ENCODE data around the gene PEX11A.

GRCh38 chr15:89652666-89653065, 37.9 kb downstream of the PEX11A start:
- TF ChIP-seq CHD4 (IDR thresholded peaks at IDR 0.05; ENCODE audit: borderline replicate concordance) (no peak), POLR2A (IDR thresholded peaks at IDR 0.05; ENCODE audit: low read length) (no peak), E2F6 (IDR thresholded peaks at IDR 0.05; ENCODE audit: borderline replicate concordance, low read depth) (no peak), BHLHE40 (IDR thresholded peaks at IDR 0.05; ENCODE audit: low read depth, low read length) (no peak), CTCF (IDR thresholded peaks at IDR 0.05) (no peak), PHF8 (IDR thresholded peaks at IDR 0.05; ENCODE audit: borderline replicate concordance, low read depth) (no peak), RAD21 (conservative IDR thresholded peaks at IDR 0.05 in 1 of 2, IDR thresholded peaks at IDR 0.05 in 1 of 2) (no peak), REST (IDR thresholded peaks at IDR 0.05) (no peak), HMGXB4 (CRISPR knock-in tag; IDR thresholded peaks at IDR 0.05; ENCODE audit: borderline replicate concordance) (no peak), CEBPB (IDR thresholded peaks at IDR 0.05) (no peak)
